Cardiac muscle cell (in vitro differentiated cells and primary cell): Measurements from ENCODE around the gene CLDN11. TPM values are rescaled to one million over a fixed set of nuclear protein-coding genes. Genes with fewer than 3 reads are reported as not detected.

ENCODE experiments used
- DNase-seq, 2 donors: peaks; one replicate each; pipeline versions ENCODE4 v3.0.0 to v3.0.0-alpha.2; 2010 to 2017; ENCODE audit warnings: low read depth in 1 of 2, low spot score in 1 of 2
- H3K27ac ChIP-seq: fragments of 200-600 bp; sonication (generic); 2 replicates; pipeline ENCODE4 v1.5.1; 2016
- H3K27me3 ChIP-seq: fragments of 200-600 bp; sonication (generic); 2 replicates; pipeline ENCODE4 v1.6.0; 2016; ENCODE audit warnings: control low read depth
- H3K36me3 ChIP-seq: fragments of 200-600 bp; sonication (generic); 2 replicates; pipeline ENCODE4 v1.5.1; 2016; ENCODE audit warnings: control low read depth
- H3K4me1 ChIP-seq: fragments of 200-600 bp; sonication (generic); 2 replicates; pipeline ENCODE4 v1.8.1; 2017; ENCODE audit warnings: low read depth, mild to moderate bottlenecking, mixed run types
- H3K4me3 ChIP-seq: fragments of 200-600 bp; sonication (generic); 2 replicates; pipeline ENCODE4 v1.5.1; 2016; ENCODE audit warnings: mild to moderate bottlenecking
- H3K9me3 ChIP-seq: fragments of 200-600 bp; sonication (generic); 2 replicates; pipeline ENCODE4 v1.5.1; 2017; ENCODE audit warnings: low read depth, mild to moderate bottlenecking, control low read depth
- CTCF ChIP-seq: IDR thresholded peaks from 2 replicates; pipeline ENCODE4 v1.5.1; 2012; ENCODE audit warnings: low read depth, mild to moderate bottlenecking, low read length
- polyA plus RNA-seq: library from polyadenylated mRNA; unstranded; fragments of >200 nt; fragmentation: Nextera tagmentation; extraction: Ambion mirVana; gene quantifications from 2 replicates; pipeline ENCODE4 v1.2.1, GENCODE V29; 2016
- total RNA-seq: library from RNA; depleted of rRNA; stranded (reverse); fragments of >200 nt; gene quantifications from 2 replicates; pipeline ENCODE4 v1.2.3, GENCODE V29; 2016

Gene CLDN11
- total and polyA plus RNA-seq, 2 experiments from 2014 or later: 0.09 TPM; not detected in 1

- Histone ChIP-seq H3K4me1 (no peaks in the 10 kb centered on the region), H3K27ac (no peak overlapping the region), H3K9me3 (no peaks in the 10 kb centered on the region), H3K27me3 (peaks cover 32% of the 10 kb centered on the region), H3K4me3 (no peak overlapping the region), H3K36me3 (no peaks in the 10 kb centered on the region)
- no peak for TF ChIP-seq CTCF
- DNase-seq: no peak
Observed at GRCh38 chr3:170421758-170422157, 3.1 kb downstream of the CLDN11 start.

DNA sequence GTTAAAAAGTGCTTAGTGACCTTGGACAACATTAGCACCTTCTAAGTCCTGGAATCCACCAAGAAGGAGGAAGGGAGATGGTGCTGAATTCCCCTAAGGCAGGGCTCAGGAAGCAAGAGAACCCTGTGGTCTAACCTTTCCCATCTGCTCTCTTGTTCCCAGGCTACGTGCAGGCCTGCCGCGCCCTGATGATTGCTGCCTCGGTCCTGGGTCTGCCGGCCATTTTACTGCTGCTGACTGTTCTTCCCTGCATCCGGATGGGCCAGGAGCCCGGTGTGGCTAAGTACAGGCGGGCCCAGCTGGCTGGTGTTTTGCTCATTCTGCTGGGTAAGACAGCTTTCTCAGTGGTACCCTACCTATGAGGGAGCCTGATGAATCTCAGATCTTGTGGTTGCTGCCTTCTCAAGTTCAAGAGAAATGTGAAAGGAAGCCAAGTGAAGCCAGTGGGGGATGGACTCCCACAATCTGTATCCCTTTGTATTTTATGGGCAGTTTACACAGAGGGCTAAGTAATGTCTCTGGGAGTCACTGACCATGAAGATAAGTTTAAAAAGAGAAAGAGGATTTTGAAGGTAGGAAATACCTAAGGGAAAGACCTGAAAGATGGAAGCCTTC, 4.4 kb downstream of the CLDN11 start:
- Histone ChIP-seq H3K4me3 (no peak overlapping the region), H3K4me1 (no peaks in the 10 kb centered on the region), H3K9me3 (no peaks in the 10 kb centered on the region), H3K36me3 (no peaks in the 10 kb centered on the region), H3K27me3 (peaks cover 21% of the 10 kb centered on the region), H3K27ac (no peak overlapping the region)
- TF ChIP-seq CTCF: no peak
- DNase-seq: no peak

- Histone ChIP-seq H3K4me3 (no peak overlapping the region), H3K9me3 (no peaks in the 10 kb centered on the region), H3K4me1 (no peaks in the 10 kb centered on the region), H3K27ac (no peak overlapping the region), H3K36me3 (no peaks in the 10 kb centered on the region), H3K27me3 (peaks cover 4% of the 10 kb centered on the region)
- peak in 1 of 2 donors; percentile 67 for DNase-seq
- no peak for TF ChIP-seq CTCF
Observed at GRCh38 chr3:170424879-170425278, 6.2 kb downstream of the CLDN11 start.

DNA sequence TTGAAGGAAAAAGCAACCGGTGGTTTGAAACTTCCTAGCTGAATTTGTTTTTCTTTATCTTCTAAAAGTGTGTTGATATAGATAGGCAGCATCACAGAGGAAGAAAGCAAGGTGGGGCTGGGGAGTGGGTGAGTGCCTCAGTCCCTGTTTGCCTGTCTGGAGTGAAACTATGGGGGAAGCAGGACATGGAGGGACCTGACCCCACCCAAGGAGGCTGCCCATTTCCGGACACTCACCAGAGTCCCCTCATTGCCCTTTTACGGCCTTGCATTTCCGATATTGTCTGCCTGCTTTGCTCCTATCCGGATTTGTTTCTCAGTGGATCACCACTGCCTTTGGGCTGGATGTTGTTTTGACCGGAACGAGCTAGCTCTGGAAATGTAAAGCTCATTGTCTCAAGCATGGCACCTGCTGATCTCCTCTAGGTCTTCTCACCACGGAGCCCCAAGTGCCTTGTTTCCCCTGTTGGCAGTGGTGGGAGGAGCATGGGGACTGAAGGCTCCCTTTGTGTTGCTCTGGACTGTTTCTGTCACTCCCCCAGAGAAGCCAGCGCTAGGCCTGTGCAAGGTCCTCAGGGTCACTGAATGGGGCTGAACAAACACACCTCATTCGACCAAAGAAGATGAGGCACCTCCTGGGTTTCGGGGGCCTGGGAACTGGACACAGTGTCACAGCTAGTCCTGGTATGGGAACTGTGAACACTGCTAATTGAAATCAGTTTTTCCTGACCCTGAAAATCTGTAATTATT, 7.0 kb downstream of the CLDN11 start:
- Histone ChIP-seq H3K27me3 (no peaks in the 10 kb centered on the region), H3K36me3 (no peaks in the 10 kb centered on the region), H3K27ac (no peak overlapping the region), H3K4me3 (no peak overlapping the region), H3K9me3 (no peaks in the 10 kb centered on the region), H3K4me1 (no peaks in the 10 kb centered on the region)
- no peak for DNase-seq
- TF ChIP-seq CTCF: no peak

GRCh38 chr3:170426240-170426797, 7.7 kb downstream of the CLDN11 start:
- H3K9me3 ChIP-seq: no peaks in the 10 kb centered on the region
- no peaks in the 10 kb centered on the region for H3K36me3 ChIP-seq
- H3K4me1 ChIP-seq: no peaks in the 10 kb centered on the region
- H3K27me3 ChIP-seq: no peaks in the 10 kb centered on the region
- H3K4me3 ChIP-seq: no peak overlapping the region
- peak in 1 of 2 donors; percentile 40 for DNase-seq
- H3K27ac ChIP-seq: no peak overlapping the region
- TF ChIP-seq CTCF: no peak
